ENCODE data around the gene NUFIP2. TPM values are rescaled to one million over a fixed set of nuclear protein-coding genes. Genes with fewer than 3 reads are reported as not detected.

NUFIP2 gene
- total and polyA plus RNA-seq, 10 of the 15 experiments (the other 5 are each of a cell fraction or from before 2014, with no cell fraction given), result 3.7 to 32.3 (median 14.5) TPM

GRCh38 chr17:29237476-29238132, 56.3 kb downstream of the NUFIP2 start:
- no peaks in the 10 kb centered on the region for H3K36me3 ChIP-seq (ENCODE audit: control insufficient read depth in 2 of 2, insufficient read depth in 2 of 2, low read length in 1 of 2)
- no peaks in the 10 kb centered on the region for H3K9me3 ChIP-seq (replicated peaks; ENCODE audit: control insufficient read depth, insufficient read depth, low read length)
- ATAC-seq (no peak), DNase-seq (ENCODE audit: low read depth, low spot score) (no peak), FAIRE-seq (no peak)
- SMC1A ChIA-PET (ENCODE audit: uncharacterized antibody, unreplicated experiment), result interaction anchor here (1.1 kb wide), 1 partner anchor 13 kb away, joined by 5 read pairs; no protein-coding TSS in a partner anchor
- no peak overlapping the region for H3K27ac ChIP-seq (ENCODE audit: control insufficient read depth, insufficient read depth)
- H3K4me2 ChIP-seq (ENCODE audit: control insufficient read depth, insufficient read depth), result no peak overlapping the region
- 57% methylated on average over 3 of the region's 3 CpGs for WGBS (ENCODE audit: insufficient coverage, insufficient replicate concordance, low lambda C conversion rate, missing lambda C conversion rate)
- CTCF ChIA-PET, result interaction anchor here (0.7 to 2.5 kb wide), 5 partner anchors 18 to 127 kb away, joined by 3 to 11 read pairs (median 5); no protein-coding TSS in a partner anchor
- H4K20me1 ChIP-seq (ENCODE audit: control insufficient read depth, insufficient read depth), result no peaks in the 10 kb centered on the region
- no peaks in the 10 kb centered on the region for H3K79me2 ChIP-seq (ENCODE audit: control insufficient read depth, insufficient read depth, low read length)
- H2AFZ ChIP-seq (ENCODE audit: control insufficient read depth, low read depth, low read length), result no peak overlapping the region
- TF ChIP-seq ZNF687 (IDR thresholded peaks at IDR 0.05) (no peak), TARDBP (IDR thresholded peaks at IDR 0.05; ENCODE audit: borderline replicate concordance) (no peak), IKZF1 (conservative IDR thresholded peaks at IDR 0.05) (no peak), ETV6 (conservative IDR thresholded peaks at IDR 0.05 in 1 of 2, IDR thresholded peaks at IDR 0.05 in 1 of 2; ENCODE audit: borderline replicate concordance in 1 of 2, low read depth in 1 of 2) (no peak), ZSCAN29 (IDR thresholded peaks at IDR 0.05) (no peak)
- RAD21 ChIA-PET (ENCODE audit: unreplicated experiment), result interaction anchor here (1.0 kb wide), 1 partner anchor 19 kb away, joined by 3 read pairs; no protein-coding TSS in a partner anchor
- H3K9ac ChIP-seq (ENCODE audit: control insufficient read depth, insufficient read depth, low read length), result no peak overlapping the region
- no TSS peak for BruUV-seq (replicated peaks)
- H3K27me3 ChIP-seq (replicated peaks in 1 of 2; ENCODE audit: control insufficient read depth in 2 of 2, insufficient read depth in 2 of 2, low read length in 1 of 2), result no peaks in the 10 kb centered on the region
- in situ Hi-C loops (cut with MboI), result no loop called here
- no peaks in the 10 kb centered on the region; the same call in 1 of the 2 replicates for H3K4me1 ChIP-seq (ENCODE audit: control insufficient read depth, insufficient read depth, low read length)
- POLR2A ChIA-PET, result no interaction called here
- intact Hi-C loops (cut with micrococcal nuclease; ENCODE audit: unreplicated experiment), result no loop called here
- no peak overlapping the region for H3K4me3 ChIP-seq
